GM08714 (cell line): ENCODE results near the gene ZNF407.

Source experiments
- H3K4me3 ChIP-seq: fragments of 200-500 bp; sonication (Bioruptor generic); 2 replicates; pipeline ENCODE4 v1.5.1; 2014; ENCODE audit warnings: mild to moderate bottlenecking, low read length, inconsistent platforms
- ZNF274 ChIP-seq: IDR thresholded peaks from 2 replicates; pipeline ENCODE4 v1.6.1; 2012; ENCODE audit warnings: mild to moderate bottlenecking, low read depth, low read length

The ZNF407 gene

GRCh38 chr18:74773171-74773624 lies 175.5 kb downstream of the ZNF407 start:
- TF ChIP-seq ZNF274, result no peak
- H3K4me3 ChIP-seq, result no peak overlapping the region

- TF ChIP-seq ZNF274, result no peak
- no peak overlapping the region for H3K4me3 ChIP-seq
Observed at GRCh38 chr18:74774486-74774885, 176.8 kb downstream of the ZNF407 start.

GRCh38 chr18:74775239-74775638 lies 177.6 kb downstream of the ZNF407 start:
- H3K4me3 ChIP-seq, result no peak overlapping the region
- TF ChIP-seq ZNF274, result no peak

GRCh38 chr18:74778191-74778847 lies 180.6 kb downstream of the ZNF407 start:
- H3K4me3 ChIP-seq, result no peak overlapping the region
- TF ChIP-seq ZNF274, result no peak

DNA sequence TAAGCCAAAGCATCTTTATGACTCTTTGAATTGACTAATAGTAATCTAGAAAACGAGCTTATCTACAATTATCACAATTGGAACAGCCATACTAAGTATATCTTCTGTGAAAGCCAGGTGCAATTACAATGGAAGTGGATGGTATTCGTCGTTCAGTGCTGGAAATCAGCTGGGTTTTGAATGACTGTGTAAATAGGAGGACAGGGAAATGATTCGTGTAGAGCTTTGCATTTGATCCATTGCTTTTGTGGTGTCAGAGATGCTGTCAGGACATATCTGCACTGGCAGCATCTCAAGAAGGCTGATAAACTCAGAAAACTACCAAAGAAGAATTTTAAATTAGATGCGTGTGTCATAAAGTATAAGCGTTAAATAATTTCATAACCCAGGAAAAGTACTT lies 187.1 kb downstream of the ZNF407 start:
- H3K4me3 ChIP-seq, result no peak overlapping the region
- no peak for TF ChIP-seq ZNF274

DNA sequence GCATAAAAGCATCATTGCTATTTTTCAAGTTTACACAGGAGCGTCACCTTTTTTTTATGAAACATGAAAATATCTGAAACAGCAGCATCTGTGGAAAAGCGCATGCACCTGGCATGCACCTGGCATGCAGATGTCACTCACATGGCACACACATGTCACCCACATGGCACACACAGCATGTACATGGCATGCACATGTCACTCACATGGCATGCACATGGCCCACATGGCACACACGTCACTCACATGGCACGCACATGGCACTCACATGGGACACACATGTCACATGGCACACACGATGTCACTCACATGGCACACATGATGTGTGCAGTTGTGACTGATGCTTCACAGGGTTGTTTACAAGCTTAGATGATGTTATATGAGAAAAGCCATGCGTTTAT lies 188.0 kb downstream of the ZNF407 start:
- no peak for TF ChIP-seq ZNF274
- no peak overlapping the region for H3K4me3 ChIP-seq

DNA sequence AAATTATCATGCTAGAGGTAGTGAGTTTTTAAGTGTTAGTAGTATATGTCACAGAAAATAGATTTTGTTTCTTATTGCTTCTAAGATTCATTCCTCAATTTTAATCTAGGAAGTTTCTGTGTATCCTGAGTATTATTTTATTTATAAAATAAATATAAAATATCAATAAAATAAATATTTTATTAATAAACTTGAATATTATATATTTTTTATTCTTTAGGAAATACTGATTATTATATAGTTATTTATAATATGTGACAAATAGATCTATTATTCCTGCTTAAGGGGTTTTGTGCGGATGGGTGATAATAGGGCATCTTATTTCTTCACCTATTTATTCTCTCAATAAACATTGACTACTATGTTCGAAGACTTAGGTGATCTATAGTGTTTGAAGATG lies 191.0 kb downstream of the ZNF407 start:
- TF ChIP-seq ZNF274, result no peak
- no peak overlapping the region for H3K4me3 ChIP-seq

DNA sequence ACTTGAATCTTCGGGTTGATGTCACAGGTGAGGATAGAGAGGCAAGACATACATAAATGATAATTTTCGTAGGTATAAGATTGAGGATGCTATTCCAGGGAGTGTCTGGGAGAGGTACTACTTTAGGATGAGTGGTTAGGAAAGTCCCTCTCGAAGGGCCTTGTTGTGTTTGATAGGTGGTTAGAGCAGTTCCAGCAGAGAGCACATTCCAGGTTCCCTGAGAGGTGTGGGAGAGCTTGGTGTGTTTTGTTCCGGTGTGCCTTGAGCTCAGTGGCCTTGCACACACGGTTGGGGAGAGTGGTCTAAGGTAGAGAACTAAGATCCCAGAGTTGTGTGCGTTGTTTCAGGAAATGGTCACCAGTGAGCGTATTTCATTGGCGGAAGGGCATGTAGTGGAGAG lies 191.4 kb downstream of the ZNF407 start:
- no peak for TF ChIP-seq ZNF274
- no peak overlapping the region for H3K4me3 ChIP-seq

DNA sequence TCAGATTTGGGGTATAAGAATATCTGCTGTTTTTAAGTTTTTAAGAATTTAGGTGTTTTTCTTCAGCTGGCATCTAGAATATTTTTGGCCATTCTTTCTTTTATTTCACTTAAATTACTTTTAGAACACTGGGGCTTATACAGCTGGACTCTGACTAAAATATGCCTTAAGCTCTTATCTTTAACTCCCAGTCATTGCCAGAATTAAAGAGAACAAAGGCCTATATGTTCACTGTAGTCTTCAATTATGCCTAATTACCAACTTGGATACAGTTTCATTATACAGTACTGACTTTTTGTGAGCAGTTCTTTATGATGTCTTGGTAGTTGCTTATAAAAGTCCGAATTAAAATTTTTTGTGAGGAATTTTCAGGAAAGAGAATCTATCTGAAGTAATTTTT lies 192.8 kb downstream of the ZNF407 start:
- TF ChIP-seq ZNF274, result no peak
- H3K4me3 ChIP-seq, result no peak overlapping the region

GRCh38 chr18:74791501-74792194 lies 194.0 kb downstream of the ZNF407 start:
- TF ChIP-seq ZNF274, result no peak
- no peak overlapping the region for H3K4me3 ChIP-seq

DNA sequence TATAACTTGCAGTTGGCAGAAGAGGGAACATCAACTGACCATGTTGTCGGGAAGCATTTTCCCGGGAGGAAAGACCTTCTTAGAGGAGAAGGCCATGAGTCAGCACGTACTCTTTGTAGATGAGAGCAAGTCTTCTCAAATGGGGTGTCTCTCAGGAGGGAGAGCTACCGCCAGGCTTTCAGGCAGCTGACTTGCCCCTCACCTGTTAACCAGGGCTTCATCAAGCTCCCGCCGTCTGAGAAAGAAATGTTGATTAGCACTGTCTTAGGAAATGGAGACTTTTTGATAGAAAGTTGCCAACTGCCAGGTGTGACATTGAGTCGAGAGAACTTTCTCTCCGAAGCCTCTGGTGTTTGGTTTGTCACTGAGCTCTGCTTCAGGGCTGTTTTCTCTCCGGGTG lies 196.1 kb downstream of the ZNF407 start:
- no peak for TF ChIP-seq ZNF274

GRCh38 chr18:74795751-74796150 lies 198.1 kb downstream of the ZNF407 start:
- H3K4me3 ChIP-seq, result no peak overlapping the region
- TF ChIP-seq ZNF274, result no peak

More for the DNA sequence above, 196.1 kb downstream of the ZNF407 start:
- H3K4me3 ChIP-seq, result no peak overlapping the region

- no peak for TF ChIP-seq ZNF274
Observed at GRCh38 chr18:74796211-74796610, 198.5 kb downstream of the ZNF407 start.

DNA sequence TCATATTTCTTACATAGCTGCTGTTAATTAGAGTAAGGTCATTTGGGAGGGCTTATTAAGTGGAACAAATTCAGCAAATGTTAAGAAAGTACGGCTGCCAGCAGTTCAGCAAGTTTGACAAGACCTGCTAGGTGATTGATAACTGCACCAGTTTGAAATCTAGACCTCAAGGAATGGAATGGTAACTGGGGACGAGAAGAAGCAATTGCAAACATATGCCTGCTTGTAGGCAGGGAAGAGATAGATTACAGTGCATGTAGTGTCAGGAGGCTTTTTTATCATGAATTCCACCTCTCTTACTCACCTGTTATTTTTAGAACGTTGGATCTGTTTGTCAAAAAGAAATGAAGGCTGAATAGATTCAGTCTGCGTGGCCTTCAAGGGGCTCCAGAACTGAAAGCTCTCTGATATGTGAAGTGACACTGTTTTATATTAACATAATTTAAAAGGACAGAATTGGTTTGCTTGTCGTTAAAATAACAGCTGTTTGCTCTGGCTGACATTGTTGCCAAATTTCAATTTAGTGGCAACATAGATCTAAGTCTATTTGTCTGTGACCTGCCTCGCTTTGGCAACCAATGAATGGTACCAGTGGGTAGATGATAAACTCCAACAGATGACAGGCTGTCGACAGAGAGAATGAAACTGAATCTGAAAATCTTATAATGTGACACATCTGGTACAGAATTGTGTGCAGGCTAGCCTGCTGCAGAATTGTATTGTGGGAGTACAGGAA lies 199.3 kb downstream of the ZNF407 start:
- H3K4me3 ChIP-seq, result no peak overlapping the region
- TF ChIP-seq ZNF274, result no peak

More at GRCh38 chr18:74796211-74796610, 198.5 kb downstream of the ZNF407 start:
- no peak overlapping the region for H3K4me3 ChIP-seq

DNA sequence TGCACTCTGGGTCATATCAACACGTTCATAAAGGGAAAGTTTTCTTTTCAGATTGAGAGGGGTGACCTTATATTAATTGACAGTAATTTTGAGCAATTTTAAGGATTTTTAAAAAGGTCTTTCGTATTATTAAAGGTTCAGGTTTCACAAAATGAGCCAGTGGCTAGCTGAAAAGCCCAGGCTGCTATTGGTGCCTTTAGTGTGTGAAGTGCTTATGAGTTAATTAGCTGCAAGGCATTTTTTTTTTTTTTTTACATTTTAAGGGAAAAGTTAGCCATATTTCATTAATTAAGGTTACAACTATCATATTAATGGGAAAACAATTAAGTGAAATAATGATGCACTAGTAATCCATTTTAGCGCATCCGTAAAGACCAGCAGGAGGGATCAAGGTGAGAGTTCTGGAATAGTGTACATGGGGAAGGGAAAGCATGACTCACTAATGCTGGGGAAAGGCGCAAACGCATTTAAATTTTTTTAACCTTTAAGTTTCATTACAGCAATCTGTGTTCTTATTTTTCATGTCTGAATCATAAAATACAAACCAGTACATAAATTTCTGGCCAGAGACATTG lies 200.0 kb downstream of the ZNF407 start:
- H3K4me3 ChIP-seq, result no peak overlapping the region
- no peak for TF ChIP-seq ZNF274

DNA sequence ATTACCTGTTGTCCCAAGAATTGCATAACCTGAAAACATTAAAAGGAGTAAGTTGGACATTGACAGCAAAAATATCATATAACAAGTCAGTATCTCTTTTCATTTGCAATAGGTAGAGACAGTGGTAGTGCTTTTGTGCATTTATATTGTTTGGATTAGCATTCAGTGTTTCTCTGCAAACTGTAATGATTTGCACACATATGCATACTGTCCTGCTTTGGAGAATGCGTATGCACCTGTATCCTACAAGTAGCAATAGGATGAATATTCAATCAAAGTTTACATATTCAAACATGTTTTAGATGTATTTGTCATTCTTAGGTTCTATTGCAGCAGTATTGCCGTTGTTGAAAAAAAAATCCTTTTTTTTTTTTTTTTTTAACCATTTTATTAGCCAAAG lies 201.9 kb downstream of the ZNF407 start:
- H3K4me3 ChIP-seq, result no peak overlapping the region
- TF ChIP-seq ZNF274, result no peak
